ENCODE data around the gene ARHGAP19.

- no peak for TF ChIP-seq CTCF (conservative IDR thresholded peaks at IDR 0.05)
- no peak for TF ChIP-seq EZH2 (IDR thresholded peaks at IDR 0.05; ENCODE audit: low read depth)
These were observed 79.0 kb downstream of the ARHGAP19 start for GRCh38 chr10:97213431-97213830.
